ENCODE data around the gene MEGF11.

- TF ChIP-seq CTCF (conservative IDR thresholded peaks at IDR 0.05; ENCODE audit: low read length) (no peak), EZH2phosphoT487 (IDR thresholded peaks at IDR 0.05; ENCODE audit: borderline replicate concordance) (no peak)
Observed at GRCh38 chr15:66014635-66015182, 238.8 kb downstream of the MEGF11 start.
